A673 (cell line): ENCODE measurements around the gene RNU6-9. TPM values are rescaled to one million over a fixed set of nuclear protein-coding genes. Genes with fewer than 3 reads are reported as not detected.

Experiments used
- BruUV-seq: library from RNA; stranded (reverse); fragments of 400-500 nt; replicated peaks from 2 replicates; lab custom pipeline; 2021; lab: Mats Ljungman, UMichigan
- CTCF ChIA-PET: fragments of 300-600 bp; sonication (Branson Sonifier 250); formaldehyde crosslinking; loops from one replicate; lab custom pipeline; 2022; ENCODE audit warnings: antibody characterized with exemption; lab: Charles Lee
- POLR2A ChIA-PET: fragments of 300-600 bp; sonication (Branson Sonifier 250); formaldehyde crosslinking; loops from one replicate; lab custom pipeline; 2022; ENCODE audit warnings: antibody characterized with exemption; ENCODE audit not compliant: low non-redundant PET; lab: Charles Lee
- DNase-seq: peaks from one replicate; pipeline ENCODE4 v3.0.0-alpha.2; 2015; ENCODE audit warnings: low spot score
- H3K27ac ChIP-seq: fragments of 200-600 bp; sonication (generic); 2 replicates; pipeline ENCODE4 v1.5.1; 2016; ENCODE audit warnings: mixed run types, low read depth, mild to moderate bottlenecking, mixed read lengths, antibody characterized with exemption, low read length; ENCODE audit not compliant: poor library complexity, severe bottlenecking
- H3K27me3 ChIP-seq: fragments of 200-600 bp; sonication (generic); replicated peaks from 2 replicates; pipeline ENCODE4 v1.6.1; 2017; ENCODE audit warnings: mixed run types, low read depth, mild to moderate bottlenecking, mixed read lengths, antibody characterized with exemption, low read length; ENCODE audit not compliant: insufficient read depth, poor library complexity
- H3K36me3 ChIP-seq: fragments of 200-600 bp; sonication (generic); 2 replicates; pipeline ENCODE4 v1.6.1; 2016; ENCODE audit warnings: mixed run types, mild to moderate bottlenecking, mixed read lengths, antibody characterized with exemption, low read length; ENCODE audit not compliant: insufficient read depth, poor library complexity, severe bottlenecking
- H3K4me1 ChIP-seq: fragments of 200-600 bp; sonication (generic); 2 replicates; pipeline ENCODE4 v1.6.1; 2017; ENCODE audit warnings: mixed run types, mild to moderate bottlenecking, mixed read lengths, antibody characterized with exemption, low read length; ENCODE audit not compliant: insufficient read depth, poor library complexity, severe bottlenecking
- H3K4me3 ChIP-seq: fragments of 200-600 bp; sonication (generic); 2 replicates; pipeline ENCODE4 v1.5.1; 2016; ENCODE audit warnings: low read depth, mixed run types, mild to moderate bottlenecking, mixed read lengths, low read length; ENCODE audit not compliant: poor library complexity, severe bottlenecking
- H3K9me3 ChIP-seq: fragments of 200-600 bp; sonication (generic); 2 replicates; pipeline ENCODE4 v1.6.1; 2016; ENCODE audit warnings: mixed run types, low read depth, mild to moderate bottlenecking, mixed read lengths, antibody characterized with exemption, low read length; ENCODE audit not compliant: poor library complexity, severe bottlenecking
- EZH2 ChIP-seq: fragments of 200-600 bp; sonication (generic); IDR thresholded peaks from 2 replicates; pipeline ENCODE4 v1.6.1; 2017; ENCODE audit warnings: borderline replicate concordance, low read depth, mild to moderate bottlenecking, mixed read lengths, antibody characterized with exemption, low read length; ENCODE audit not compliant: poor library complexity, severe bottlenecking
- intact Hi-C: fragments of 100-400 bp; cut with micrococcal nuclease; formaldehyde crosslinking; loops from one replicate; pipeline ENCODE4 v1.10.0; 2022; ENCODE audit not compliant: unreplicated experiment
- total RNA-seq: library from RNA; stranded (reverse); gene quantifications from 2 replicates; pipeline ENCODE4 v1.2.3, GENCODE V29; 2021
- TF ChIP-seq, protein P1 (sequence below): fragments of 300-800, 200-600 bp; sonication (generic); conservative IDR thresholded peaks from 2 replicates; pipeline ENCODE4 v1.5.1; 2017; ENCODE audit warnings: low read depth, mild to moderate bottlenecking, antibody characterized with exemption, low read length, moderate library complexity, mixed read lengths

The RNU6-9 gene
- total RNA-seq, 1 experiment from 2014 or later: not detected

DNA sequence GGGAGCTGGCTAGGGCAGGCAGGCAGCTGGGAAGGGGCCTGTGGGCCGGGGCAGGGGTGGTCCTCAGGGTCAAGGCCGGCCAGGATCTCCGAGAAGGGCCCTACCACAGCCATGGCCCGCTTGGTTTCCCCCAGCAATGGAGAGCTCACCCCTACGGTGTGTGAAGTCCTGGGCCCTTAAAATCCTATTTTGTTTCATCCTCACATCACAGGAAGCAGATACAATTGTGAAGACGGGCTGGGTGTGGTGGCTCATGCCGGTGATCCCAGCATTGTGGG, 8.7 kb downstream of the RNU6-9 start:
- no peak for DNase-seq
- peaks cover 4% of the 10 kb centered on the region for H3K36me3 ChIP-seq
- no peak overlapping the region for H3K27ac ChIP-seq
- TF ChIP-seq, protein P1, sequence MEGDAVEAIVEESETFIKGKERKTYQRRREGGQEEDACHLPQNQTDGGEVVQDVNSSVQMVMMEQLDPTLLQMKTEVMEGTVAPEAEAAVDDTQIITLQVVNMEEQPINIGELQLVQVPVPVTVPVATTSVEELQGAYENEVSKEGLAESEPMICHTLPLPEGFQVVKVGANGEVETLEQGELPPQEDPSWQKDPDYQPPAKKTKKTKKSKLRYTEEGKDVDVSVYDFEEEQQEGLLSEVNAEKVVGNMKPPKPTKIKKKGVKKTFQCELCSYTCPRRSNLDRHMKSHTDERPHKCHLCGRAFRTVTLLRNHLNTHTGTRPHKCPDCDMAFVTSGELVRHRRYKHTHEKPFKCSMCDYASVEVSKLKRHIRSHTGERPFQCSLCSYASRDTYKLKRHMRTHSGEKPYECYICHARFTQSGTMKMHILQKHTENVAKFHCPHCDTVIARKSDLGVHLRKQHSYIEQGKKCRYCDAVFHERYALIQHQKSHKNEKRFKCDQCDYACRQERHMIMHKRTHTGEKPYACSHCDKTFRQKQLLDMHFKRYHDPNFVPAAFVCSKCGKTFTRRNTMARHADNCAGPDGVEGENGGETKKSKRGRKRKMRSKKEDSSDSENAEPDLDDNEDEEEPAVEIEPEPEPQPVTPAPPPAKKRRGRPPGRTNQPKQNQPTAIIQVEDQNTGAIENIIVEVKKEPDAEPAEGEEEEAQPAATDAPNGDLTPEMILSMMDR: no peak
- no peak for TF ChIP-seq EZH2
- intact Hi-C loops: no loop called here
- BruUV-seq: no TSS peak
- POLR2A ChIA-PET: no interaction called here
- H3K4me3 ChIP-seq: no peak overlapping the region
- peaks cover 8% of the 10 kb centered on the region for H3K4me1 ChIP-seq
- no peaks in the 10 kb centered on the region for H3K9me3 ChIP-seq
- no peaks in the 10 kb centered on the region for H3K27me3 ChIP-seq
- CTCF ChIA-PET: no interaction called here

DNA sequence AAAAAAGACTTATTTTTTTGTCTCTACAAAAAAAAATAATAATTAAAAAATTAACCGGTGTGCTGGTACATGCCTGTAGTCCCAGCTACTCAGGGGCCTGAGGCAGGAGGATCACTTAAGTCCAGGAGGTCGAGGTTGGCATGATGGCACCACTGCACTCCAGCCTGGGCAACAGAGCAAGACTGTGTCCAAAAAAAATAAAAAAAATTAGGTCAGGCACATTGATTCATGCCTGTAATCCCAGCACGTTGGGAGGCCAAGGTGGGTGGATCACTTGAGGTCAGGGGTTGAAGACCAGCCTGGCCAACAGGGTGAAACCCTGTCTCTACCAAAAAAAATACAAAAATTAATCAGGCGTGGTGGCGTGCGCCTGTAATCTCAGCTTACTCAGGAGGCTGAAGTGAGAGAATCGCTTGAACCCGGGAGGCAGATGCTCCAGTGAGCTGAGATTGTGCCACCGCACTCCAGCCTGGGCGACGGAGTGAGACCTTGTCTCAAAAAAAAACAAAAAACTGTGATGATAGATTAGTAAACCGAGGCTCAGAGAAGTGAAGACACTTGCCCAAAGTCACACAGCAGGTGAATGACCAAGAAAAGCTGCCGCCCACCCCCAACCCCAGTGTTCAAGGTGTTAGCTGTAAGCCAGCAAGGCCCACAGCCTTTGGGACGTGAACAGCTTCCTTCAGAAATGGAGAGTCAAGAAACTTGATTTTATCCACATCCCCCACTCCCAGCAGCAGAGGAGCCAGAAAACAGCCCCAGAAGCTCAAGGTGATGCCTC, 9.4 kb downstream of the RNU6-9 start:
- H3K4me1 ChIP-seq: peaks cover 8% of the 10 kb centered on the region
- no peak overlapping the region for H3K4me3 ChIP-seq
- H3K9me3 ChIP-seq: no peaks in the 10 kb centered on the region
- intact Hi-C loops: no loop called here
- peaks cover 4% of the 10 kb centered on the region for H3K36me3 ChIP-seq
- H3K27ac ChIP-seq: no peak overlapping the region
- CTCF ChIA-PET: no interaction called here
- POLR2A ChIA-PET: interaction anchor here (0.6 kb wide), 1 partner anchor 230 kb away, joined by 3 read pairs; no protein-coding TSS in a partner anchor
- no peaks in the 10 kb centered on the region for H3K27me3 ChIP-seq
- no peak for DNase-seq
- no TSS peak for BruUV-seq
- no peak for TF ChIP-seq EZH2
- TF ChIP-seq, protein P1: no peak

DNA sequence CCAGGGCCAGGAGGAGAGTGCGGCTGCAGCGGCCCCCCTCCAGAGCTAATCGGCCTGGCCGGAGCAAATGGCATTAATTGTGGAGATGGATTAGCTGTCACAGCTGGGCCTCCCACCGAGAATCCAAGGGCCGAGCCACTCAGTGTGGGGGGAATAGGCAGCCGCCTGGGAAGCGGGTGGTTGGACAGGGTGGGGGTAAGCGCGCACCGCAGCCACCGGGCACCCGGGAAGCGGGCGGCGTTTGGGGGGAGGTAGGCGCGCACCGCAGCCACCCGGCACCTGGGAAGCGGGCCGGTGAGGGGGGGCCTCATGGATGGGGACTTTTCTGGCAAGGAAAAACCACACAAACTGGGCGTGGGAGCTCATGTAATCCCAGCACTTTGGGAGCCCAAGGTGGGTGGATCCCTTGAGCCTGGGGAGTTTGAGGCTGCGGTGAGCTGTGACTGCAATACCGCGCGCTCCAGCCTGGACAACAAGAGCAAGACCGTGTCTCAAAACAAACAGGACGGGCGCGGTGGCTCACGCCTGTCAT, 10.0 kb downstream of the RNU6-9 start:
- CTCF ChIA-PET: no interaction called here
- no peak overlapping the region for H3K27ac ChIP-seq
- TF ChIP-seq EZH2: no peak
- TF ChIP-seq, protein P1: no peak

More for the DNA sequence above, 10.0 kb downstream of the RNU6-9 start:
- Histone ChIP-seq H3K27me3 (no peaks in the 10 kb centered on the region), H3K9me3 (no peaks in the 10 kb centered on the region), H3K4me3 (no peak overlapping the region), H3K36me3 (peaks cover 4% of the 10 kb centered on the region), H3K4me1 (peaks cover 8% of the 10 kb centered on the region)
- BruUV-seq: no TSS peak
- POLR2A ChIA-PET: interaction anchor here (0.6 kb wide), 2 partner anchors 147 to 231 kb away, joined by 3 to 4 read pairs; no protein-coding TSS in a partner anchor
- DNase-seq: peak; percentile 56
- intact Hi-C loops: no loop called here
